Effector memory CD4-positive, alpha-beta T cell (primary cell): ENCODE measurements around the gene NINL.

ENCODE experiments used
- DNase-seq, 3 donors: peaks; one replicate each; pipeline ENCODE4 v3.0.0-alpha.2; 2020
- H3K27ac ChIP-seq: 2 replicates; pipeline ENCODE4 v1.7.0; 2013; ENCODE audit warnings: mild to moderate bottlenecking, low read length, moderate library complexity; ENCODE audit not compliant: insufficient read depth, poor library complexity, severe bottlenecking
- H3K27me3 ChIP-seq: replicated peaks from 2 replicates; pipeline ENCODE4 v1.7.0; 2013; ENCODE audit warnings: mild to moderate bottlenecking, low read length; ENCODE audit not compliant: insufficient read depth, control insufficient read depth, poor library complexity, severe bottlenecking
- H3K36me3 ChIP-seq: 2 replicates; pipeline ENCODE4 v1.7.0; 2013; ENCODE audit warnings: mild to moderate bottlenecking, low read length, moderate library complexity; ENCODE audit not compliant: control insufficient read depth, insufficient read depth
- H3K4me1 ChIP-seq: 2 replicates; pipeline ENCODE4 v1.7.0; 2013; ENCODE audit warnings: low read length, mild to moderate bottlenecking; ENCODE audit not compliant: control insufficient read depth, insufficient read depth, poor library complexity, severe bottlenecking
- H3K4me3 ChIP-seq: 2 replicates; pipeline ENCODE4 v1.7.0; 2013; ENCODE audit warnings: low read length, low read depth, mild to moderate bottlenecking; ENCODE audit not compliant: insufficient read depth, poor library complexity, severe bottlenecking
- H3K9me3 ChIP-seq: 2 replicates; pipeline ENCODE4 v1.7.0; 2013; ENCODE audit warnings: mild to moderate bottlenecking, low read length, moderate library complexity; ENCODE audit not compliant: control insufficient read depth

NINL gene

GRCh38 chr20:25496968-25497401 is 88.3 kb downstream of the NINL start:
- no peaks in the 10 kb centered on the region for H3K4me1 ChIP-seq
- H3K36me3 ChIP-seq: no peaks in the 10 kb centered on the region
- H3K9me3 ChIP-seq: no peaks in the 10 kb centered on the region
- no peak overlapping the region for H3K27ac ChIP-seq
- DNase-seq: no peak
- H3K27me3 ChIP-seq: no peaks in the 10 kb centered on the region
- no peak overlapping the region for H3K4me3 ChIP-seq

- Histone ChIP-seq H3K4me1 (no peaks in the 10 kb centered on the region), H3K27ac (no peak overlapping the region), H3K4me3 (no peak overlapping the region), H3K36me3 (no peaks in the 10 kb centered on the region), H3K27me3 (no peaks in the 10 kb centered on the region), H3K9me3 (no peaks in the 10 kb centered on the region)
- DNase-seq: no peak
Measured at GRCh38 chr20:25496165-25496967, 89.0 kb downstream of the NINL start.

DNA sequence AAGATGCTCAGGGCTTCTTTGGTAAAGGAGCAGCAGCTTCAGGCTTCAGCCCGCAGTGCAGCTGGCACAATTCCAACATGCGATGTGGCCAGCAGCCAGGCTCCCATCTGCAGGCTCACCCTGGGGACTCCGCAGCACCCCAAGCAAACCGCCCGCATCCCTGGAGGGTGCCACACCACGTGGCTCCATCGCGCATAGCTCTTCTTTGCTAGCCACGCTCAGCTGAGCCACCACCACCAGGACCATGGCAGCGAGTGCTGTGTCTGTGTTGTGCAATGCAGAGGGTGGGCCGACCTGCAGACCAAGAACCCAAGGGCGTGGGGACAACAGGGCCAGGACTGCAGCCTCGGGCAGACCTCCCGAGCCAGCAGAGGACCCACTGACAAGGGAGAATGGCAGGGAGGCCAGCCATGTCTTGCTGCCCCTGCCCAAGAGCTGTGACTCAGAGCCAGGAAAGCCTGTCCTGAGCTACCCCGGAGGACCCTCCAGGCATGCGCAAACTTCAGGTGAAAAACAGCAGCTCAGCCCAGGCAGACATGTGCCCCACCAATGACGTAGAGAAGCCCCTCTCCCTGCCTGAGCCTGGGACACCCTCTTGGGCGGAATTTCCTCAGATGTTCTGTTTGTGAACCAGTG is 90.0 kb downstream of the NINL start:
- H3K4me1 ChIP-seq: no peaks in the 10 kb centered on the region
- no peak overlapping the region for H3K4me3 ChIP-seq
- no peak overlapping the region for H3K27ac ChIP-seq
- no peaks in the 10 kb centered on the region for H3K27me3 ChIP-seq
- no peaks in the 10 kb centered on the region for H3K36me3 ChIP-seq
- no peaks in the 10 kb centered on the region for H3K9me3 ChIP-seq
- DNase-seq: no peak

GRCh38 chr20:25494506-25495188 is 90.7 kb downstream of the NINL start:
- no peaks in the 10 kb centered on the region for H3K27me3 ChIP-seq
- no peaks in the 10 kb centered on the region for H3K4me1 ChIP-seq
- H3K9me3 ChIP-seq: no peaks in the 10 kb centered on the region
- no peak overlapping the region for H3K27ac ChIP-seq
- DNase-seq: no peak
- H3K36me3 ChIP-seq: no peaks in the 10 kb centered on the region
- no peak overlapping the region for H3K4me3 ChIP-seq

DNA sequence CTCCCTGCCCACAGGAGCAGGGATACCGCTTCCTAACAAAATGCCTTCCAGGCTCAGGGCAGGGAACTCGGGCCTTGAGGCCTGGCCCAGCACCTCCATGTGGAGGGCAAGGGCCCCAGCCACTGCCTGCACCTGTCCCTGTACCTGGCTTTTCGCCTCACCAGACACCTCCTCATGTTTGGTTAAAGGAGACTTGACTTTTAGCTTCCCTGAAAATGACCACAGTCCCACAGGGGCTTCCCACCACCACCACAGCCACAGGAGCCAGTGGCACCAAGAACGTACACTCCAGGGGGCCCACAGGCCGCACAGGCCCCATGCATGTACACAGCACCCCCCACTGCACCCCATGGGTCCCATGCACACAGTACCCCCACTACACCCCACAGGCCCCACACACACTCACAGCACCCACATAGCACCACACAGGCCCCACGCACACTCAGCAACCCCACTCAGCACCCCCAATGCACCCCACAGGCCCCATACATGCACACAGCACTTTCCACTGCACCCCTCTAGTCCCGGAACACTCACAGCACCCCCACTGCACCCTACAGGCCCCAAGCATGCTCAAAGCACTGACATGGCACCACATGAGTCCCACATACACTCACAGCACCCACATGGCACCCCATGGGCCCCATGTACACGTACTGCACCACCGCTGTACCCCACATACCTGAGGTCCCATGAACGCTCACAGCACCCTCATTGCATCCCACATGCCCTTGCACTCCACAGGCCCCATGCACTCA is 91.4 kb downstream of the NINL start:
- Histone ChIP-seq H3K9me3 (no peaks in the 10 kb centered on the region), H3K27ac (no peak overlapping the region), H3K27me3 (no peaks in the 10 kb centered on the region), H3K4me1 (no peaks in the 10 kb centered on the region), H3K4me3 (no peak overlapping the region), H3K36me3 (no peaks in the 10 kb centered on the region)
- DNase-seq: no peak

GRCh38 chr20:25493137-25493536 is 92.2 kb downstream of the NINL start:
- H3K4me1 ChIP-seq: no peaks in the 10 kb centered on the region
- no peak for DNase-seq
- no peaks in the 10 kb centered on the region for H3K9me3 ChIP-seq
- H3K27ac ChIP-seq: no peak overlapping the region
- no peaks in the 10 kb centered on the region for H3K36me3 ChIP-seq
- H3K27me3 ChIP-seq: no peaks in the 10 kb centered on the region
- H3K4me3 ChIP-seq: no peak overlapping the region

- H3K9me3 ChIP-seq: no peaks in the 10 kb centered on the region
- H3K4me3 ChIP-seq: no peak overlapping the region
- no peaks in the 10 kb centered on the region for H3K36me3 ChIP-seq
- no peaks in the 10 kb centered on the region for H3K27me3 ChIP-seq
- no peak overlapping the region for H3K27ac ChIP-seq
- no peak for DNase-seq
- H3K4me1 ChIP-seq: no peaks in the 10 kb centered on the region
Measured at GRCh38 chr20:25491446-25492038, 93.8 kb downstream of the NINL start.

GRCh38 chr20:25490656-25491445 is 94.5 kb downstream of the NINL start:
- Histone ChIP-seq H3K36me3 (no peaks in the 10 kb centered on the region), H3K27ac (no peak overlapping the region), H3K9me3 (no peaks in the 10 kb centered on the region), H3K4me1 (peaks cover 2% of the 10 kb centered on the region), H3K27me3 (no peaks in the 10 kb centered on the region), H3K4me3 (no peak overlapping the region)
- no peak for DNase-seq

- Histone ChIP-seq H3K27me3 (no peaks in the 10 kb centered on the region), H3K36me3 (no peaks in the 10 kb centered on the region), H3K4me3 (no peak overlapping the region), H3K4me1 (peaks cover 10% of the 10 kb centered on the region), H3K9me3 (no peaks in the 10 kb centered on the region), H3K27ac (no peak overlapping the region)
- DNase-seq: no peak
Measured at GRCh38 chr20:25489221-25489871, 96.0 kb downstream of the NINL start.
